Measurements from ENCODE around the gene TPD52L2.

The TPD52L2 gene

DNA sequence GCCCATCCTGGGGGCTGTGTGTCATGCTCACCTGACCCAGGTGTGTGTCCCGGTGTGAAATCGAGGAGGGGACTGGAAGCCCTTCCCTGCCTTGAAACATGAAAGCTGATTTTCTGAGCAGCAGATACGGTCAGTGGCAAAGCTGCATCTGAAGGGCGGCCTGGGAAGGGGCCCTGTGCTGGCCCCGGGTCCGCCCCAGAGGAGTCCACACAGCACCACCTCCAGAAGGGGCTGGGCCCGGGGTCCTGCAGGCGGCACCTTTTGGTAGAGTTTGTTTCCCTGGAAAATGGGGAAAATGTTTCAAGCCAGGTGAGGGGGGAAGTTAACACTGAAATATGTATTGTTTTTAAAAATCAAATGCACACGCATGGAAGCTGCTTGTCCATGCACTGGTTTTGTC is 70.4 kb downstream of the TPD52L2 start:
- no peak for DNase-seq

GRCh38 chr20:63937596-63937995 is 72.5 kb downstream of the TPD52L2 start:
- DNase-seq = no peak

DNA sequence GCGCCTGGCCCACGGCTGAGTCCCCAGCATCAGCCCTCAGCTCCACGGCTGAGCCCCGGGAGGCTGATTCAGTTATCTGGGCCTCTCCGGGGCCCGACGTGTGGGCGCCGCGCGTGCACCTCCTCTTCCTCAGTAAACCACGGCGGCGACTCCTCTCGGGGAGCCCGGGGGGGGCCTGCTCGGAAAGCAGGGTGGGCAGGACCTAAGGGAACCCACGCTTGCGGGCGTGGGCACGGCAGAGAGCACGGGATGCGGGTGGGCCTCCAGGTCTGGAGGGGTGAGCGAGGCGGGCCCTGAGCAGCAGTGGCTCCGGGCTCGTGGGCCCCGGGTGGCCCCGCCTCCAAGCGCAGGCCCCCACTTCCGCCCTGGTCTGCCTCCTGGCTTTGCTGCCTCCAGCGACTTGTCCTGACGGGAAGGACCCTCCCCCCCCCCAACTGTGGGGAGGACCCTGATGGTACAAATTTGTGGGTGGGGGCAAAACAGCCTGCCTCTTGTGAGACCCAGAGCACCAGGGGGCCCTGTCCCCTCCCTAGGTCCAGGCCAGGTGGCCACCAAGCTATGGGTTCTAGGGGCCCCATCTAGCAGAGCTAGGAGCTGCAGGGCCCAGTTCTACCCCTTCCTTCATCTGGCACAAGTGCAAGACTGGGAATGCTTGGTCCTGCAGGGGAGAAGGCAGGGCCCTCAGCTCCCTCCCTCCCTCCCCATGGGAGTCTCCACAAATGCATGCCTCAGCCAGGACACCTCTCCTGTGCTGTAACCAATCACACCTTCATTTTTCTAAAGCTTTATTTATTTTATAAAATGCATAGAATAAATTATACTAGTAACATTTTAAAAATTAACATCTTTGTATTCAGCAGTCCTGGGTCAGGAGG is 74.2 kb downstream of the TPD52L2 start:
- DNase-seq = no peak

DNA sequence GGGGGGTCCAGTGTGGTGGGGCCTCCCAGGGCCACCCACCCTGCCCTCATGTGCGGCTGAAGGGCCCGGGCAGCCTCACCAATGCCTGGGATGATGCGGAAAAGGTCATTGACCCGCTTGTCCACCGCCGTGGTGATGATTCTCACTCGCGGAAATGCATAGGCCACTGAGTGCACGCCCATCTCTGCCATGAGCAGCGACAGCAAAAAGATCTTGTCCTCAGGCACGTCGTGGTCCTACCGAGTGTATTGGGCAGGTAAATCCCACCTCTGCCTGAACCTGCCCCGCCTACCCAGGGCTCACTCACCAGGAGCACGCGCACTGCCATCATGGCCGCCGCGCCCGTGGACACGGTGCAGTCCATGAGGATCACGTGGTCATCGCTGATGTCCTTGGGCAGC is 75.0 kb downstream of the TPD52L2 start:
- no peak for DNase-seq

DNA sequence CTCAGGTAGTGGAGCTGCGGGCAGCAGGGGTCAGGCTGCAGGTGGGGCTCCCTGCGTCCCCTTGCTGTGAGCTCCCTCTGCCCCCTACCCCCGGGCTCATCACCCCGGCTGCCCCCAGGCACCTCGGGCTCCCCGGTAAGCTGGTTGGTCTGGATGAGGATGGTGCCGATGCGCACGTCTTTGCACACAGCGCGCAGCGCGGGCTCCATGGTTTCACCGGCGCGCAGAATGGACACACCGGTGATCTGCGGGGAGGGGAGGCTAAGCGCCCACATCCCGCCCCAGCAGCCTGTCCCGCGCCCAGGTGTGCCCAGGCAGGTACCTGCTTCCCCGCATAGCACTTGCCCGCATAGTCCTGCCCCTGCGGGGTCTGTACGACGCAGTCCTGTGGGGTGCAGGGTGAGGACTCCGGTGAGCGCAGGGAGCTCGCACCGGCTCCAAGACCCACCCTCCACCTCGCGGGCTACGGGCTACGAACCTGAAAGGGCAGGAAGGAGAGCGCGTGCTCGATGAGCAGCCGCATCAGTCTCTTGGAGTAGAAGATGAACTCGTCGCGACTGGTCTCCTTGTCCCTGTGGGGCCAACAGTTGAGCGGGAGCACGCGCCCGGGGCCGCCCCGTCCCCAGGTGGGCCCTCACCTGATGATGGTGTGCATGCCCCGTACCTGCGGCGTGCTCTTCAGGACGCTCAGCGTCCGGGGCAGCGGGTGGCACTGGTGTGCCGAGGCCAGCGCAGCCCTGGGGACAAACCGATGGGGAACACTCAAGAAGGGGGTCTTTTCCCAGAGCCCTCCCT is 75.6 kb downstream of the TPD52L2 start:
- no peak for DNase-seq

All from KG1 (cell line).